PC-3 (cell line): ENCODE measurements around the gene PUS7L. TPM values are rescaled to one million over a fixed set of nuclear protein-coding genes. Genes with fewer than 3 reads are reported as not detected.

Experiments used
- ATAC-seq: fragments of 200-7000 bp; cut with Tn5 transposase; 2 replicates; pipeline ENCODE4 v1.9.1; 2020; ENCODE audit warnings: mild to moderate bottlenecking, moderate library complexity
- BruUV-seq: library from RNA; stranded (reverse); fragments of 400-500 nt; replicated peaks from 2 replicates; lab custom pipeline; 2021; lab: Mats Ljungman, UMichigan
- CTCF ChIA-PET: fragments of 300-600 bp; sonication (Branson Sonifier 250); formaldehyde crosslinking; loops from one replicate; lab custom pipeline; 2022; ENCODE audit warnings: antibody characterized with exemption; lab: Charles Lee
- POLR2A ChIA-PET: fragments of 300-600 bp; sonication (Branson Sonifier 250); formaldehyde crosslinking; loops from one replicate; lab custom pipeline; 2022; ENCODE audit warnings: antibody characterized with exemption; ENCODE audit not compliant: unreplicated experiment; lab: Charles Lee
- DNase-seq: peaks from one replicate; pipeline ENCODE4 v3.0.0-alpha.2; 2015
- H2AFZ ChIP-seq: fragments of 300-600 bp; sonication (generic); 2 replicates; pipeline ENCODE4 v1.6.0; 2016; ENCODE audit warnings: antibody characterized with exemption, low read length
- H3F3A ChIP-seq: fragments of 300-600 bp; sonication (generic); one replicate; pipeline ENCODE4 v1.6.0; 2017; ENCODE audit warnings: antibody characterized with exemption, low read length, control low read depth, mild to moderate bottlenecking; ENCODE audit not compliant: unreplicated experiment
- H3K27ac ChIP-seq: fragments of 300-600 bp; sonication (generic); 2 replicates; pipeline ENCODE4 v1.5.1; 2016; ENCODE audit warnings: mild to moderate bottlenecking, low read length
- H3K27me3 ChIP-seq: fragments of 300-600 bp; sonication (generic); 2 replicates; pipeline ENCODE4 v1.6.1; 2016; ENCODE audit warnings: low read length, mixed read lengths
- H3K36me3 ChIP-seq: fragments of 300-600 bp; sonication (generic); 2 replicates; pipeline ENCODE4 v1.6.1; 2016; ENCODE audit warnings: low read depth, mixed run types, low read length, mixed read lengths
- H3K4me1 ChIP-seq: fragments of 300-600 bp; sonication (generic); 2 replicates; pipeline ENCODE4 v1.5.1; 2016; ENCODE audit warnings: low read length; ENCODE audit not compliant: insufficient read depth
- H3K4me2 ChIP-seq: fragments of 300-600 bp; sonication (generic); 2 replicates; pipeline ENCODE4 v1.6.0; 2016; ENCODE audit warnings: low read length
- H3K4me3 ChIP-seq: fragments of 300-600 bp; sonication (generic); 2 replicates; pipeline ENCODE4 v1.5.1; 2016; ENCODE audit warnings: mild to moderate bottlenecking, low read length, mixed read lengths
- H3K79me2 ChIP-seq: fragments of 300-600 bp; sonication (generic); 2 replicates; pipeline ENCODE4 v1.6.1; 2017; ENCODE audit warnings: low read length, mixed read lengths
- H3K9ac ChIP-seq: fragments of 300-600 bp; sonication (generic); 2 replicates; pipeline ENCODE4 v1.6.0; 2016; ENCODE audit warnings: mild to moderate bottlenecking, low read length
- H3K9me2 ChIP-seq: fragments of 300-600 bp; sonication (generic); replicated peaks from 2 replicates; pipeline ENCODE4 v1.6.1; 2016; ENCODE audit warnings: mixed run types, low read length, mixed read lengths
- H3K9me3 ChIP-seq: fragments of 300-600 bp; sonication (generic); 2 replicates; pipeline ENCODE4 v1.6.1; 2016; ENCODE audit warnings: low read length, mixed read lengths
- H4K20me1 ChIP-seq: fragments of 300-600 bp; sonication (generic); 2 replicates; pipeline ENCODE4 v1.6.1; 2016; ENCODE audit warnings: low read length, mixed read lengths
- CTCF ChIP-seq: fragments of 300-600 bp; sonication (generic); conservative IDR thresholded peaks from 2 replicates; pipeline ENCODE4 v1.5.1; 2017; ENCODE audit warnings: antibody characterized with exemption, low read depth, mild to moderate bottlenecking, low read length
- EZH2 ChIP-seq: fragments of 300-600 bp; sonication (generic); IDR thresholded peaks from one replicate; pipeline ENCODE4 v1.6.1; 2017; ENCODE audit warnings: antibody characterized with exemption, mild to moderate bottlenecking, low read length; ENCODE audit not compliant: unreplicated experiment
- EZH2phosphoT487 ChIP-seq: fragments of 300-600 bp; sonication (generic); IDR thresholded peaks from 2 replicates; pipeline ENCODE4 v1.6.1; 2018; ENCODE audit warnings: mild to moderate bottlenecking, antibody characterized with exemption, low read length, borderline replicate concordance
- intact Hi-C: fragments of 100-400 bp; cut with micrococcal nuclease; formaldehyde crosslinking; loops from 2 replicates; pipeline ENCODE4 v1.9.0; 2023
- total RNA-seq: library from RNA; depleted of rRNA; stranded (reverse); fragments of >200 nt; gene quantifications from 2 replicates; pipeline ENCODE4 v1.2.3, GENCODE V29; 2014

The PUS7L gene
- total RNA-seq, 1 experiment from 2014 or later: 14.6 TPM

GRCh38 chr12:43728698-43729097 is 29.9 kb downstream of the PUS7L start:
- Histone ChIP-seq H3K27ac (no peak overlapping the region), H3K27me3 (no peaks in the 10 kb centered on the region), H3K9ac (no peak overlapping the region), H3K4me3 (no peak overlapping the region), H3K4me1 (no peaks in the 10 kb centered on the region), H3K36me3 (peaks cover 20% of the 10 kb centered on the region), H3K4me2 (no peak overlapping the region), H3K9me3 (no peaks in the 10 kb centered on the region), H3F3A (no peaks in the 10 kb centered on the region), H2AFZ (no peak overlapping the region), H3K79me2 (no peaks in the 10 kb centered on the region), H4K20me1 (no peaks in the 10 kb centered on the region), H3K9me2 (no peaks in the 10 kb centered on the region)
- no peak for TF ChIP-seq CTCF
- TF ChIP-seq EZH2: no peak
- ChIA-PET POLR2A (no interaction called here), CTCF (no interaction called here)
- intact Hi-C loops: loop anchor here (1.0 to 10.0 kb wide), 3 partner anchors 226 to 378 kb away; no protein-coding TSS in a partner anchor
- ATAC-seq (no peak), DNase-seq (no peak)
- no TSS peak for BruUV-seq

- Histone ChIP-seq H3K9me3 (no peaks in the 10 kb centered on the region), H3K9me2 (no peaks in the 10 kb centered on the region), H3K9ac (no peak overlapping the region), H3K4me3 (no peak overlapping the region), H3K4me2 (no peak overlapping the region), H3K27ac (no peak overlapping the region), H3K36me3 (peaks cover 18% of the 10 kb centered on the region), H3K79me2 (no peaks in the 10 kb centered on the region), H2AFZ (no peak overlapping the region), H3K27me3 (no peaks in the 10 kb centered on the region), H3K4me1 (no peaks in the 10 kb centered on the region), H3F3A (no peaks in the 10 kb centered on the region), H4K20me1 (no peaks in the 10 kb centered on the region)
- BruUV-seq: no TSS peak
- ATAC-seq: no peak
- peak; percentile 49 for DNase-seq
- ChIA-PET POLR2A (no interaction called here), CTCF (no interaction called here)
- intact Hi-C loops: loop anchor here (1.0 to 10.0 kb wide), 3 partner anchors 226 to 378 kb away; no protein-coding TSS in a partner anchor
- peak; percentile 54 for TF ChIP-seq CTCF
- TF ChIP-seq EZH2: no peak
- TF ChIP-seq EZH2phosphoT487: no peak
These were observed 30.5 kb downstream of the PUS7L start for GRCh38 chr12:43728117-43728516.

GRCh38 chr12:43723134-43723533 is 35.5 kb downstream of the PUS7L start:
- Histone ChIP-seq H3K4me1 (no peaks in the 10 kb centered on the region), H3K4me2 (no peak overlapping the region), H3K36me3 (peaks cover 4% of the 10 kb centered on the region; the same call in 1 of the 2 replicates), H3K27me3 (no peaks in the 10 kb centered on the region), H3K79me2 (no peaks in the 10 kb centered on the region), H3K27ac (no peak overlapping the region), H3K9ac (no peak overlapping the region), H3K9me3 (no peaks in the 10 kb centered on the region), H3K4me3 (no peak overlapping the region), H2AFZ (no peak overlapping the region), H3K9me2 (no peaks in the 10 kb centered on the region), H4K20me1 (no peaks in the 10 kb centered on the region), H3F3A (no peaks in the 10 kb centered on the region)
- ChIA-PET POLR2A (no interaction called here), CTCF (no interaction called here)
- DNase-seq (no peak), ATAC-seq (no peak)
- BruUV-seq: no TSS peak
- intact Hi-C loops: loop anchor here (10.0 kb wide), 1 partner anchor 278 kb away; no protein-coding TSS in a partner anchor
- TF ChIP-seq CTCF: no peak
